Stimulated activated CD4-positive, alpha-beta T cell treated with anti-CD3 and anti-CD28 coated beads, Interleukin-4, amount 100 ng/mL, for 24 hours (primary cell): ENCODE data around the gene OR2S2.

Source experiments
- DNase-seq: peaks from one replicate; pipeline ENCODE4 v3.0.0-alpha.2; 2020

The OR2S2 gene

DNA sequence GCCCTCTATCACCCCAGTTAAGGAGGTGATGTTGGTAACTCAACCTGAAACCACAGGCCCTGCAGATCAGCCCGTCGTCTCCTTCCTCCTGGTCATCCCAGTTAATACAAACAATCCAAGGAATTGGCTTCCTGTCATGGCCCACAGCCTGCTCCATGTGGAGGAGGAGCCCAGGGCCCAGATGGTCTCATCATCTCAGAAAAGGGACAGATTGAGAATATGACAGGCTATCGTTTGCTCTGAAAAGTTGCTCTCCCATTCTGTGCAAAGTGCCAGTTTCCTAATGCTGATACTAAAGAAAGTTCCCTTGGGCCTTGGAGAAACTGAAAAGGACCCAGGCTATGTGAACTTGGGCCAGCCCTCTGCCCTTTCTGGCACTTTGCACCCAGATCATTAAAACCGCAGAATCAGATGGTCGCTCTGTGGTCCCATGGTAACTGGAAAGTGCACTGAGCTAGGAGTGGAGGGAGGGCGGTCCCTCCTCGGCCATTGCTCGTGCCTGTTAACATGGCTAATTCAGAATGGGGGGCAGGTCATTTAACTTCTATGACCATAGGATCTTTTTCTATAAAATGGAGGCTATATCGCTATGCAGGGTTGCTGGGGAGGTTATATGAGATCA is 49.3 kb downstream of the OR2S2 start:
- no peak for DNase-seq

DNA sequence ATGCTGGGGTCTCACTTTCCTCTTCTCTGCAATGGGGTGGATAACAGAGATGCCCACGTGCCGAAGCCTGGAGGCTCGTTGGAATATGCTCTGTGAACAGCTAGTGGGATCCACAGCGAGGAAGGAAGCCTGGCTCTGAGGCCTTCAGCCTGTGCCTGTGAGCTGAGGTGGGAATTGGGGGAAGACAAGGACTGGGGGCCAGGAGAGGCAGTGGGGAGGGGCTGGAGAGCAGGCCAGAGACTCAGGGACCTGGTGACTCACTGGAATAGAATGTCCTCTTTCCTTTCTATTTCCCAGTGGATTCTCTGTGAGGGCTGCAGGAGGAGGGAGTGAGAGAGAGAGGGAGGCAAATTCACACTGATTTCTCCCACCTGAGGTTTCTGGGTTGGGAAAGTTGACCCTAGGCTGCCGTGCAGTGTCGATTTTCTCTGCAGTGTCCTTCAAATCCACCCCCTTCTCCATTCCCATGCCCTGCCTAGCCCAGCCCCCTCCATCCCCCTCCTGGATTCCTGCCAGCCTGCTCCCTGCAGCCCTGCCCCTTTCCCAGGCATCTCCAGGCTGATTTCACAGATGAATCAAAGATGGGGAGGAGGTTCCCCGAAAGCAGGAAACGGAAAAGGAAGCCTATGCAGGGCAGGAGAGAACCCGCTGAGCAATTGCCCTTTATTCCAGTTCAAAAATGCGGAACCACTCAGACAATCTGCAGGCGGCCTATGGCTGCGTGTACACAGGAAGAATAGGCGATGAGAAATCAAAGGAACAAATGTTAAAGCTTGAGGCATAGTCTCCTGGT is 50.0 kb downstream of the OR2S2 start:
- no peak for DNase-seq
